Measurements from ENCODE around the gene ADARB2. TPM values are rescaled to one million over a fixed set of nuclear protein-coding genes. Genes with fewer than 3 reads are reported as not detected.

ADARB2 gene
- 0.11 TPM for total RNA-seq
- long read RNA-seq, result 0 reads

- Histone ChIP-seq H3K36me3 (no peaks in the 10 kb centered on the region), H3K27ac (replicated peaks) (no peak within 1 kb of the TSS), H3K4me1 (peaks cover 15% of the 10 kb centered on the region), H3K27me3 (ENCODE audit: low read depth) (peaks cover 100% of the 10 kb centered on the region), H3K9me3 (replicated peaks) (no peaks in the 10 kb centered on the region), H3K4me3 (peak within 1 kb of the TSS; percentile 57)
- TF ChIP-seq, protein P1, sequence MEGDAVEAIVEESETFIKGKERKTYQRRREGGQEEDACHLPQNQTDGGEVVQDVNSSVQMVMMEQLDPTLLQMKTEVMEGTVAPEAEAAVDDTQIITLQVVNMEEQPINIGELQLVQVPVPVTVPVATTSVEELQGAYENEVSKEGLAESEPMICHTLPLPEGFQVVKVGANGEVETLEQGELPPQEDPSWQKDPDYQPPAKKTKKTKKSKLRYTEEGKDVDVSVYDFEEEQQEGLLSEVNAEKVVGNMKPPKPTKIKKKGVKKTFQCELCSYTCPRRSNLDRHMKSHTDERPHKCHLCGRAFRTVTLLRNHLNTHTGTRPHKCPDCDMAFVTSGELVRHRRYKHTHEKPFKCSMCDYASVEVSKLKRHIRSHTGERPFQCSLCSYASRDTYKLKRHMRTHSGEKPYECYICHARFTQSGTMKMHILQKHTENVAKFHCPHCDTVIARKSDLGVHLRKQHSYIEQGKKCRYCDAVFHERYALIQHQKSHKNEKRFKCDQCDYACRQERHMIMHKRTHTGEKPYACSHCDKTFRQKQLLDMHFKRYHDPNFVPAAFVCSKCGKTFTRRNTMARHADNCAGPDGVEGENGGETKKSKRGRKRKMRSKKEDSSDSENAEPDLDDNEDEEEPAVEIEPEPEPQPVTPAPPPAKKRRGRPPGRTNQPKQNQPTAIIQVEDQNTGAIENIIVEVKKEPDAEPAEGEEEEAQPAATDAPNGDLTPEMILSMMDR (IDR thresholded peaks at IDR 0.05; ENCODE audit: borderline replicate concordance), result no peak
- intact Hi-C loops (cut with micrococcal nuclease), result no loop called here
- no peak for DNase-seq
Observed at GRCh38 chr10:1737222-1738061, at the start of gene ADARB2. Gene ADARB2, minus strand, starts transcription at chr10:1737525.

GRCh38 chr10:1785835-1786234 lies 48.5 kb upstream of the ADARB2 start:
- Histone ChIP-seq H3K27me3 (ENCODE audit: low read depth) (no peaks in the 10 kb centered on the region), H3K36me3 (no peaks in the 10 kb centered on the region), H3K4me3 (no peak overlapping the region), H3K27ac (replicated peaks) (no peak overlapping the region), H3K9me3 (replicated peaks) (peaks cover 6% of the 10 kb centered on the region), H3K4me1 (no peaks in the 10 kb centered on the region)
- TF ChIP-seq, protein P1 (IDR thresholded peaks at IDR 0.05; ENCODE audit: borderline replicate concordance), result no peak
- intact Hi-C loops (cut with micrococcal nuclease), result no loop called here
- DNase-seq, result no peak

GRCh38 chr10:1782841-1783240 lies 45.5 kb upstream of the ADARB2 start:
- intact Hi-C loops (cut with micrococcal nuclease), result no loop called here
- peaks cover 6% of the 10 kb centered on the region for H3K9me3 ChIP-seq (replicated peaks)
- no peak overlapping the region for H3K4me3 ChIP-seq
- no peaks in the 10 kb centered on the region for H3K4me1 ChIP-seq
- TF ChIP-seq, protein P1 (IDR thresholded peaks at IDR 0.05; ENCODE audit: borderline replicate concordance), result no peak
- no peaks in the 10 kb centered on the region for H3K27me3 ChIP-seq (ENCODE audit: low read depth)
- H3K36me3 ChIP-seq, result no peaks in the 10 kb centered on the region
- no peak overlapping the region for H3K27ac ChIP-seq (replicated peaks)
- no peak for DNase-seq

DNA sequence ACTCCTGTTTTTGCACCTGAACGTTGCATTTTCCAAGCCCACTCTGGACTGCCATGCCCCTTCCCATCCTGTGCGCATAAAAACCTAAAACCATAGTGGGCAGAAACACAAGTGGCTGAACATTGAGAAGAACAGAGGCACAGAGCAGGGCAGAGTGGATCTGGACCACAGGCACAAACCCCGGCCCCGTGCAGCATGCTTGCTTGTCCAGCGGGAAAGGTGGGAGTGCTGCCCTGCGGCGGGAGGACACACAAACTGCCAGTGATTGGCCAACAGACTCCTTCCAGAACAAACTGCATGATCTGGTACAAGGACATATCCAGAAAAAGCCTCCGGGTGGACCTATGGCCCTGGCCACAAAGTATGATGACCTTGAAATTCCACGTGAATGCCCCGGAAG lies 42.5 kb upstream of the ADARB2 start:
- TF ChIP-seq, protein P1 (IDR thresholded peaks at IDR 0.05; ENCODE audit: borderline replicate concordance), result no peak
- Histone ChIP-seq H3K27ac (replicated peaks) (no peak overlapping the region), H3K4me3 (no peak overlapping the region), H3K36me3 (no peaks in the 10 kb centered on the region), H3K4me1 (no peaks in the 10 kb centered on the region), H3K9me3 (replicated peaks) (peaks cover 6% of the 10 kb centered on the region), H3K27me3 (ENCODE audit: low read depth) (no peaks in the 10 kb centered on the region)
- DNase-seq, result no peak
- intact Hi-C loops (cut with micrococcal nuclease), result no loop called here

DNA sequence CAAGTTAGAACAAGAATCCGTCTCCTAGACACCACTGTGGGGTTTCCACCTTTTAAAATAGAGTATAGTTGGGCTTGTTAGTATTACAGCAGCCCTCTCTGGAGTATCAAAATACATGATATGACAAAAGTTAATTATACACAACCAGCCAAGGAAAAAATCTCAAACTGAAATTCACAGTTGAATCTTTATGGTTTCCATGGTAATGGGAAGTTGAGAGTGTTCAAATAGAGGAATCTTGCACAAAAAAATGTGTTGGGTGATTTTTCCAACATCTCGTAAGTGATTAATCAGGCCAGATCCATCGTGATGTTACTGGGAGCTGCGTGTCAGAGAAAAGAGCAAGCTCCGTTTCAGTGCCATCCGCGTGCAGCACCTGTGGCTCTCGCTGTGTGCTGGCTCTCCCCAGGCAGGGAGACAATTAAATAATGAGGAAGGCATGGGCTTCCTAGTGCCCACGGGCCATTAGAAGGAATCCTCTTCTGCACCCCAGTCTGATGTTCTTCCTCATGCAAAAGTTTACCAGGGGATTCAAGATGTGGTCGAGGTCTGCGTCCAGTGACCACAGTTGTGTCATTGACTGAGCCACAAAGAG lies 41.1 kb upstream of the ADARB2 start:
- DNase-seq, result no peak
- Histone ChIP-seq H3K9me3 (replicated peaks) (peaks cover 4% of the 10 kb centered on the region), H3K4me1 (no peaks in the 10 kb centered on the region)

More for the DNA sequence above, 41.1 kb upstream of the ADARB2 start:
- H3K36me3 ChIP-seq, result no peaks in the 10 kb centered on the region
- no peaks in the 10 kb centered on the region for H3K27me3 ChIP-seq (ENCODE audit: low read depth)
- H3K4me3 ChIP-seq, result no peak overlapping the region
- no peak overlapping the region for H3K27ac ChIP-seq (replicated peaks)
- TF ChIP-seq, protein P1 (IDR thresholded peaks at IDR 0.05; ENCODE audit: borderline replicate concordance), result no peak
- intact Hi-C loops (cut with micrococcal nuclease), result no loop called here

All from left ventricle myocardium inferior (tissue), 1 donor.